Aorta (tissue), 5 donors: ENCODE results near the gene PCBP3. TPM values are rescaled to one million over a fixed set of nuclear protein-coding genes. Genes with fewer than 3 reads are reported as not detected.

ENCODE experiments used
- ATAC-seq: fragments of 200-7000 bp; cut with Tn5 transposase; one replicate; pipeline ENCODE4 v1.9.1; 2022; ENCODE audit warnings: moderate library complexity; ENCODE audit not compliant: low FRiP score
- DNase-seq, 2 donors: peaks; one replicate each; pipeline ENCODE4 v3.0.0-alpha.2; 2020
- H3K27ac ChIP-seq, 2 donors: one replicate each; pipeline ENCODE4 v1.5.1; 2013; ENCODE audit warnings: low read length in 2 of 2, mild to moderate bottlenecking in 2 of 2, moderate library complexity in 2 of 2, control low read depth in 1 of 2, inconsistent platforms in 1 of 2, low read depth in 1 of 2
- H3K27me3 ChIP-seq, 2 donors: one replicate each; pipeline ENCODE4 v1.6.1; 2013; ENCODE audit warnings: control low read depth in 1 of 2, low read length in 1 of 2, mild to moderate bottlenecking in 1 of 2, moderate library complexity in 1 of 2; ENCODE audit not compliant: insufficient read depth in 2 of 2, control insufficient read depth in 1 of 2
- H3K36me3 ChIP-seq, 2 donors: one replicate each; pipeline ENCODE4 v1.6.1; 2013; ENCODE audit warnings: control low read depth in 1 of 2, low read length in 1 of 2, mild to moderate bottlenecking in 1 of 2; ENCODE audit not compliant: insufficient read depth in 2 of 2, control insufficient read depth in 1 of 2
- H3K4me1 ChIP-seq, 2 donors: one replicate each; pipeline ENCODE4 v1.6.1; 2013; ENCODE audit warnings: low read length in 2 of 2, control low read depth in 1 of 2, mild to moderate bottlenecking in 1 of 2, moderate library complexity in 1 of 2; ENCODE audit not compliant: insufficient read depth in 2 of 2, control insufficient read depth in 1 of 2
- H3K4me3 ChIP-seq, 2 donors: one replicate each; pipeline ENCODE4 v1.5.1; 2013; ENCODE audit warnings: low read length in 2 of 2, control low read depth in 1 of 2, mild to moderate bottlenecking in 1 of 2
- H3K9me3 ChIP-seq: one replicate; pipeline ENCODE4 v1.6.1; 2013; ENCODE audit warnings: mild to moderate bottlenecking, low read length; ENCODE audit not compliant: control insufficient read depth
- WGBS, 2 donors: extraction: QIAGEN DNeasy Blood & Tissue Kit; methylation state at CpG; one replicate each; pipeline ENCODE4 v1.1.7; 2013; 5-methylcytosine and 5-hydroxymethylcytosine counted together
- intact Hi-C, 2 donors: fragments of 100-400 bp; cut with DNase I; formaldehyde crosslinking; loops; one replicate each; pipeline versions ENCODE4 v1.14.2 to v1.15.0; 2022
- polyA plus RNA-seq, 2 donors: library from polyadenylated mRNA; stranded (reverse); fragments of 200-250 nt; gene quantifications; one replicate each; pipeline ENCODE4 v1.2.3, GENCODE V29; 2013
- total RNA-seq, 2 donors: library from RNA; stranded (reverse); fragmentation: NEBNext Ultra II Directional; extraction: Animal tissue kit (Norgen Biotek cat#: 25700); gene quantifications; one replicate each; pipeline ENCODE4 v1.2.1, GENCODE V29; 2021
- donor health status: healthy with polysubstance abuse.
- donor health status: Bipolar disorder and iron deficiency.
- donor health status: DM: no; HTN: no; CAD: no.
- donor health status: DM: no; HTN: no; CAD: no.
- donor health status: DM: yes; HTN: yes; CAD: no.

The PCBP3 gene
- total and polyA plus RNA-seq, 4 donors = 3.6 to 15.0 (median 7.0) TPM; not detected in 1

DNA sequence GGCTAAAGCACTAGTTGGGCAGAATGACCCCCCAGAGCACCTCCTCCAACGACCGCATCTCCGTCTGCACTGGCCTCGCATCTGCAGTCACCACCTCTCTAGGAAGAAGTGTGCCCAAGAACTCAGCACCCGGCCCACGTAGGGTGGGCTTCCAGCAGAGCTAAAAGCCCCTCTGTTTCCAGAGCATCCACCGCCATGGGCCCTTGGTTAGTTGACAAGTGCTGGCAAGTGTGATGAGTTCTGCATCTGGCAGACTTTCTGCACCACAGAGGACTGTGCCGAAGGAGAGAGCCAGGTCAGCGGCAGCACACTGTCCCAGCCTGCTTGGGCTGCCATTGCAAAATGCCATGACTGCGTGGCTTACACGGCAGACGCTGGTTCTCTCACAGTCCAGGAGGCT, 261.7 kb downstream of the PCBP3 start:
- H3K9me3 ChIP-seq = no peaks in the 10 kb centered on the region
- WGBS, 2 donors = 96 to 97% methylated on average over 12 of the region's 12 CpGs
- ATAC-seq = no peak
- no peaks in the 10 kb centered on the region for H3K4me1 ChIP-seq
- H3K4me3 ChIP-seq = no peak overlapping the region
- intact Hi-C loops = no loop called here
- H3K27ac ChIP-seq = no peak overlapping the region
- H3K27me3 ChIP-seq = no peaks in the 10 kb centered on the region
- no peaks in the 10 kb centered on the region for H3K36me3 ChIP-seq
- peak in 1 of 2 donors; percentile 51 for DNase-seq

- intact Hi-C loops = no loop called here
- Histone ChIP-seq H3K4me3 (no peak overlapping the region), H3K36me3 (no peaks in the 10 kb centered on the region), H3K27ac (no peak overlapping the region), H3K27me3 (no peaks in the 10 kb centered on the region), H3K9me3 (no peaks in the 10 kb centered on the region), H3K4me1 (no peaks in the 10 kb centered on the region)
- DNase-seq (peak; percentile 25 to 59), ATAC-seq (no peak)
- WGBS, 2 donors = 95 to 96% methylated on average over 19 of the region's 19 CpGs
Measured at GRCh38 chr21:45906196-45906805, 262.8 kb downstream of the PCBP3 start.

DNA sequence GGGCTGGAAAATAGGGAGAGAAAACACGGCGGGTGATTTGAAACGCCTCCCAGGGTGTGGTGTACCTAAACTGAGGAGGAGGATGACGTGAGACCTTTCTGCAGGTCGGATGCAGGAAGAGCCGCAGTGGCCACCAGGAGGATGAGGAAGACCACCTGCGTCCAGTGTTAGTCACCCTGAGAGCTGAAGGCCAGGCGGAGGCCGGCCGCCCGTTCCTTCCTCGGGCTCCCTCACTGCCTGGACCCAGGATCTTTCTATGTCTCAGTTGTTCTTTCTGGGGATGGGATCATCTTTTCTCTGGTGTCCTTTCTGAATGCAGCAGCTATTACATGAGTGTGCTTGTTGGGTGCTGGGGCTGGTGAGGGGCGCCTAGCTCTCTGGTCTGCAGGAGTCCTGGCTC, 263.3 kb downstream of the PCBP3 start:
- H3K27me3 ChIP-seq = no peaks in the 10 kb centered on the region
- H3K27ac ChIP-seq = no peak overlapping the region
- no peaks in the 10 kb centered on the region for H3K36me3 ChIP-seq
- ATAC-seq (no peak), DNase-seq (peak; percentile 20 to 30)
- no peaks in the 10 kb centered on the region for H3K9me3 ChIP-seq
- intact Hi-C loops = no loop called here
- no peak overlapping the region for H3K4me3 ChIP-seq
- WGBS, 2 donors = 97 to 99% methylated on average over 13 of the region's 13 CpGs
- H3K4me1 ChIP-seq = no peaks in the 10 kb centered on the region

DNA sequence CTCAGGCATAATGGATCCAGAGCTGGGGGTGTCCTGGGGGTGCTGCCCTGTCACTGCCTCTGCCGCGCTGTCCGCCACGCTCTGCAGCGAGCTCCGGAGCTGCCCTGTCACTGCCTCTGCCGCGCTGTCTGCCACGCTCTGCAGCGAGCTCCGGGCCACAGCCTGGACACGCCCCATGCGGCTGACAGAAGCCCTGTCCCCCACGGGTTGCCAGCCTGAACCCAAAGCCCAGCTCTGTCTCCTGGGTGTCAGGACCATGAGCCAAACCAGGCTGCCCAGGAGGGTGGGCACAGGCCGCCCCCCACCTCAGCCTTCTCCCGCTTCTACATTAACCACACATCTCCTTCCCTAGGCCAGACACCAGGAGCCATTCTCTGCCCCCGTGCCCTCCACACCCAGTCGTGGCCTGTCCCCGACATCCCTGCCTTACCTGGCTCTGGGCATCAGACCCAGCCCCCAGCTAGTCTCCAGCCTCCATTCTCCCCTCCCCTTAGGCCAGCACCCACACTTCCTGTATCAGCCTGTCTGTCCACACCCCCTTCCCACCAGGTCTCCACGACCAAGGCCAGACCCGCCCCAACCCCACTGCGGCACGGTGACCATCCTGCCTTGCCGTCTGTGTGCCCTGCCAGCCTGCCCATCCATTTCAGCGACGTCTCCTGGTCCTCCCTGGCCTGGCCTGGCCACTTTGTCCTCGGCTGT, 265.2 kb downstream of the PCBP3 start:
- intact Hi-C loops = no loop called here
- peak; percentile 40 to 75 for DNase-seq
- WGBS, 2 donors = 95 to 96% methylated on average over 27 of the region's 27 CpGs
- Histone ChIP-seq H3K4me1 (no peaks in the 10 kb centered on the region), H3K27me3 (no peaks in the 10 kb centered on the region), H3K36me3 (no peaks in the 10 kb centered on the region), H3K9me3 (no peaks in the 10 kb centered on the region), H3K4me3 (no peak overlapping the region), H3K27ac (no peak overlapping the region)
- ATAC-seq = no peak

DNA sequence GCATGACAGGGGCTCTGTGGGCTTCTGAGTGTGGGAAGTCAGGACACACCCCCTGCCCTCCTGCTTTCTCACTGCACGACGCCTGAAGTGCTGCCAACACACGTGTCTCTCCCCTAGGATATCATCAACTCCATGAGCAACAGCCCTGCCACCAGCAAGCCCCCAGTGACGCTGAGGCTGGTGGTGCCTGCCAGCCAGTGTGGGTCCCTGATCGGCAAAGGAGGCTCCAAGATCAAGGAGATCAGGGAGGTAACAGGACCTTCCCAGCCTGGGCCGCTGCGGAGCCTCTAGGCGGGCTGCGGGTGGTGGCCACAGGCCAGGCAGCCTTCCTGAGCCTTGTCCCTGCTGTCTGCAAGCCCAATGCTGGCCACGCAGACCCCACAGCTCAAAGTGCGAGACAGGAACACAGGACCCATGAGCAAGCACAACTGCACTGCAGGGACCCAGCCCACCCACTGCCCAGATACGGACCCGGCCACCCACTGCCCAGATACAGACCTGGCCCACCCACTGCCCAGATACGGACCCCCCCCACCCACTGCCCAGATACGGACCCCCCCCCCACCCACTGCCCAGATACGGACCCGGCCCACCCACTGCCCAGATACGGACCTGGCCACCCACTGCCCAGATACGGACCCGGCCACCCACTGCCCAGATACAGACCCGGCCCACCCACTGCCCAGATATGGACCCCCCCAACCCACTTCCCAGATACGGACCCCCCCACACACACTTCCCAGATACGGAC, 265.9 kb downstream of the PCBP3 start:
- H3K36me3 ChIP-seq = no peaks in the 10 kb centered on the region
- no peaks in the 10 kb centered on the region for H3K27me3 ChIP-seq
- H3K4me1 ChIP-seq = no peaks in the 10 kb centered on the region
- ATAC-seq (no peak), DNase-seq (peak; percentile 23 to 55)
- no peak overlapping the region for H3K27ac ChIP-seq
- no peak overlapping the region for H3K4me3 ChIP-seq
- intact Hi-C loops = no loop called here
- H3K9me3 ChIP-seq = no peaks in the 10 kb centered on the region
- WGBS, 2 donors = 86 to 93% methylated on average over 17 to 23 of the region's 23 CpGs

DNA sequence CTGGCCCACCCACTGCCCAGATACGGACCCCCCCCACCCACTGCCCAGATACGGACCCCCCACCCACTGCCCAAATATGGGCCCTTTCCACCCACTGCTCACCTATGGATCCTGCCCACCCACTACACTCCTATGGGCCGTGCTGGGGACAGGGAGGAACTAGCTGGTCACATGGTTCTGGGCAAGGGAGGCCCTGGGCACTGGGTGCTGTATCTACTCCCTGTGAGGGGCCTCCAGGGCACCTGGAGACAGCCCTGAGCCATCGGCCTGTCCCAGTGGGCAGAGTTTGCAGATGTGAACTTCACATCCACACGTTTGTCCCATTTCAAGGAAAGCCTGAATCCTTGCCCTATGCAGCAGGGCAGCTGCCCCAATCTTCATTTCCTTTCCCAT, 266.6 kb downstream of the PCBP3 start:
- Histone ChIP-seq H3K4me3 (no peak overlapping the region), H3K27ac (no peak overlapping the region), H3K27me3 (no peaks in the 10 kb centered on the region), H3K4me1 (no peaks in the 10 kb centered on the region), H3K36me3 (no peaks in the 10 kb centered on the region), H3K9me3 (no peaks in the 10 kb centered on the region)
- ATAC-seq = no peak
- WGBS, 2 donors = 50 to 53% methylated on average over 5 of the region's 5 CpGs
- intact Hi-C loops = no loop called here
- DNase-seq = no peak

- ATAC-seq (no peak), DNase-seq (no peak)
- H3K27ac ChIP-seq = no peak overlapping the region
- H3K36me3 ChIP-seq = no peaks in the 10 kb centered on the region
- no peak overlapping the region for H3K4me3 ChIP-seq
- H3K4me1 ChIP-seq = no peaks in the 10 kb centered on the region
- no peaks in the 10 kb centered on the region for H3K9me3 ChIP-seq
- H3K27me3 ChIP-seq = no peaks in the 10 kb centered on the region
- intact Hi-C loops = no loop called here
- WGBS, 2 donors = 74 to 75% methylated on average over 28 of the region's 28 CpGs
Measured at GRCh38 chr21:45910548-45911221, 267.2 kb downstream of the PCBP3 start.

DNA sequence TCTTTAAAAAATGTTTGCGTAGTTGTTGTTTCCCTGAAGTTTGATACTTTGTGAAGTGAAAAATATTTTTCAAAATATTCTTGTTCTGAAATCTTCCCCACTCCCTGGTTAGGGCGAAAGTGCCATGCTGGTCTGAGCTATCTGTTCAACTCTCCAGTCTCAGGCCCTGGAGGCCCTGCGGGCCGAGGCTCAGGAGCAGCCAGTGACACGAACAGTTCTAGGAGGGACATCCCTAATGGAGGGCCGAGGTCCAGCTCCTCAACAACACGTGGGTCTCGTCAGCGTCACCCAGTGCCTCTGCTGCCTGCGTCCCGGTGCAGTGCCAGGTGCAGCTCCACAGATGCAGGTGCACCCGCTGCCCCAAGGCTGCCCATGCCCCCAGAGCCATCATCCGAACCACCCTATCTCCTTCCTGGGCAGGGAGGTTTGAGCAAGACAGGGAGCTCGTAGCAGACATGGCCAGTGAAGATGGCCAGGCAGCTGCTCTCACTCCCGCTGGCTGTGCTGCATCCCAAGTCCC, 268.3 kb downstream of the PCBP3 start:
- H3K4me3 ChIP-seq = no peak overlapping the region
- no peak overlapping the region for H3K27ac ChIP-seq
- no peak for DNase-seq
- ATAC-seq = no peak
- no peaks in the 10 kb centered on the region for H3K27me3 ChIP-seq
- H3K4me1 ChIP-seq = no peaks in the 10 kb centered on the region
- intact Hi-C loops = no loop called here
- H3K9me3 ChIP-seq = no peaks in the 10 kb centered on the region
- 95% methylated on average over 15 of the region's 15 CpGs for WGBS, 2 donors
- H3K36me3 ChIP-seq = no peaks in the 10 kb centered on the region
